ENCODE results near the gene TENM3.

TENM3 gene

GRCh38 chr4:182288534-182288933 lies 45.3 kb downstream of the TENM3 start:
- DNase-seq (ENCODE audit: low read depth in 2 of 2), result no peak

- no peak for DNase-seq (ENCODE audit: low read depth in 2 of 2)
Observed at GRCh38 chr4:182289809-182290208, 46.6 kb downstream of the TENM3 start.

GRCh38 chr4:182291175-182291574 lies 48.0 kb downstream of the TENM3 start:
- no peak for DNase-seq (ENCODE audit: low read depth in 2 of 2)

GRCh38 chr4:182291597-182292270 lies 48.5 kb downstream of the TENM3 start:
- DNase-seq (ENCODE audit: low read depth in 2 of 2), result no peak

- no peak for DNase-seq (ENCODE audit: low read depth in 2 of 2)
Observed at GRCh38 chr4:182292612-182293011, 49.4 kb downstream of the TENM3 start.

- DNase-seq (ENCODE audit: low read depth in 2 of 2), result no peak
Observed at GRCh38 chr4:182293691-182294255, 50.6 kb downstream of the TENM3 start.

- no peak for DNase-seq (ENCODE audit: low read depth in 2 of 2)
Observed at GRCh38 chr4:182294451-182294850, 51.2 kb downstream of the TENM3 start.

- no peak for DNase-seq (ENCODE audit: low read depth in 2 of 2)
Observed at GRCh38 chr4:182297659-182298058, 54.5 kb downstream of the TENM3 start.

- no peak for DNase-seq (ENCODE audit: low read depth in 2 of 2)
Observed at GRCh38 chr4:182301736-182302135, 58.5 kb downstream of the TENM3 start.

- DNase-seq (ENCODE audit: low read depth in 2 of 2), result no peak
Observed at GRCh38 chr4:182303847-182304246, 60.6 kb downstream of the TENM3 start.

- DNase-seq (ENCODE audit: low read depth in 2 of 2), result no peak
Observed at GRCh38 chr4:182306792-182307507, 63.7 kb downstream of the TENM3 start.

GRCh38 chr4:182307746-182308145 lies 64.5 kb downstream of the TENM3 start:
- no peak for DNase-seq (ENCODE audit: low read depth in 2 of 2)

- no peak for DNase-seq (ENCODE audit: low read depth in 2 of 2)
Observed at GRCh38 chr4:182309877-182310276, 66.7 kb downstream of the TENM3 start.

- DNase-seq (ENCODE audit: low read depth in 2 of 2), result no peak
Observed at GRCh38 chr4:182310316-182310715, 67.1 kb downstream of the TENM3 start.

GRCh38 chr4:182310962-182311361 lies 67.8 kb downstream of the TENM3 start:
- no peak for DNase-seq (ENCODE audit: low read depth in 2 of 2)

GRCh38 chr4:182314537-182314936 lies 71.3 kb downstream of the TENM3 start:
- DNase-seq (ENCODE audit: low read depth in 2 of 2), result no peak

GRCh38 chr4:182318256-182318655 lies 75.1 kb downstream of the TENM3 start:
- DNase-seq (ENCODE audit: low read depth in 2 of 2), result no peak

GRCh38 chr4:182320092-182320491 lies 76.9 kb downstream of the TENM3 start:
- no peak for DNase-seq (ENCODE audit: low read depth in 2 of 2)

- DNase-seq (ENCODE audit: low read depth in 2 of 2), result no peak
Observed at GRCh38 chr4:182320580-182320979, 77.4 kb downstream of the TENM3 start.

- no peak for DNase-seq (ENCODE audit: low read depth in 2 of 2)
Observed at GRCh38 chr4:182324282-182324681, 81.1 kb downstream of the TENM3 start.

- no peak for DNase-seq (ENCODE audit: low read depth in 2 of 2)
Observed at GRCh38 chr4:182325397-182325796, 82.2 kb downstream of the TENM3 start.

GRCh38 chr4:182325848-182326255 lies 82.7 kb downstream of the TENM3 start:
- no peak for DNase-seq (ENCODE audit: low read depth in 2 of 2)

- no peak for DNase-seq (ENCODE audit: low read depth in 2 of 2)
Observed at GRCh38 chr4:182328505-182328904, 85.3 kb downstream of the TENM3 start.

Data from stimulated activated CD8-positive, alpha-beta memory T cell treated with anti-CD3 and anti-CD28 coated beads, Interleukin-7, amount 100 ng/mL, for 1 hour (primary cell).